ENCODE data around the gene TPMT.
A peak's percentile ranks its signal among the peaks of the same experiment; 100 is the strongest.
"Not testable (repeated sequence)": the region's sequence is repeated elsewhere in the genome, so short reads cannot be mapped to it uniquely, and the experiment has no call there.

TPMT gene

GRCh38 chr6:18154507-18155149 is at the start of gene TPMT:
TPMT (minus strand) TSS chr6:18155077; CDS start chr6:18149127, 5,950 bp downstream.
- DNase-seq, result no peak

GRCh38 chr6:18203786-18204185 is 48.9 kb upstream of the TPMT start:
- no peak for DNase-seq

GRCh38 chr6:18192026-18192425 is 37.1 kb upstream of the TPMT start:
- DNase-seq, result no peak

GRCh38 chr6:18189196-18189595 is 34.3 kb upstream of the TPMT start:
- no peak for DNase-seq

- DNase-seq, result no peak
Observed at GRCh38 chr6:18187701-18188100, 32.8 kb upstream of the TPMT start.

- DNase-seq, result no peak
Observed at GRCh38 chr6:18186540-18187250, 31.8 kb upstream of the TPMT start.

- DNase-seq, result no peak
Observed at GRCh38 chr6:18186033-18186432, 31.2 kb upstream of the TPMT start.

- no peak for DNase-seq
Observed at GRCh38 chr6:18185624-18186023, 30.7 kb upstream of the TPMT start.

- no peak for DNase-seq
Observed at GRCh38 chr6:18183766-18184165, 28.9 kb upstream of the TPMT start.

GRCh38 chr6:18182568-18182967 is 27.7 kb upstream of the TPMT start:
- DNase-seq, result no peak

GRCh38 chr6:18179770-18180356 is 25.0 kb upstream of the TPMT start:
- DNase-seq, result no peak

- no peak for DNase-seq
Observed at GRCh38 chr6:18178960-18179615, 24.2 kb upstream of the TPMT start.

GRCh38 chr6:18177286-18177965 is 22.5 kb upstream of the TPMT start:
- no peak for DNase-seq

- DNase-seq, result not testable (repeated sequence)
Observed at GRCh38 chr6:18176198-18176597, 21.3 kb upstream of the TPMT start.

GRCh38 chr6:18171871-18172270 is 17.0 kb upstream of the TPMT start:
- no peak for DNase-seq

- DNase-seq, result no peak
Observed at GRCh38 chr6:18168264-18168663, 13.4 kb upstream of the TPMT start.

GRCh38 chr6:18166312-18167036 is 11.6 kb upstream of the TPMT start:
- DNase-seq, result no peak

GRCh38 chr6:18165751-18166150 is 10.9 kb upstream of the TPMT start:
- no peak for DNase-seq

GRCh38 chr6:18162401-18162800 is 7.5 kb upstream of the TPMT start:
- DNase-seq, result no peak

- no peak for DNase-seq
Observed at GRCh38 chr6:18161431-18161830, 6.6 kb upstream of the TPMT start.

- no peak for DNase-seq
Observed at GRCh38 chr6:18160911-18161310, 6.0 kb upstream of the TPMT start.

- peak; percentile 7 for DNase-seq
Observed at GRCh38 chr6:18155864-18156421, 1.1 kb upstream of the TPMT start.

Measured in NCI-H2107 (cell line).